Ishikawa (cell line): ENCODE results near the gene SETBP1.

Source experiments
- CREB1 ChIP-seq: IDR thresholded peaks from 2 replicates; pipeline ENCODE4 v1.6.1; 2012; ENCODE audit warnings: low read depth
- EP300 ChIP-seq: IDR thresholded peaks from 2 replicates; pipeline ENCODE4 v1.6.1; 2012; ENCODE audit warnings: borderline replicate concordance
- RAD21 ChIP-seq: IDR thresholded peaks from 2 replicates; pipeline ENCODE4 v1.6.1; 2012; ENCODE audit warnings: low read depth
- TAF1 ChIP-seq: IDR thresholded peaks from 2 replicates; pipeline ENCODE4 v1.6.1; 2012; ENCODE audit warnings: low read depth, mild to moderate bottlenecking
- TF ChIP-seq, protein P1 (sequence below): IDR thresholded peaks from 2 replicates; pipeline ENCODE4 v1.6.1; 2012
- TF ChIP-seq, protein P2 (sequence below): IDR thresholded peaks from 2 replicates; pipeline ENCODE4 v1.6.1; 2012

DNA sequence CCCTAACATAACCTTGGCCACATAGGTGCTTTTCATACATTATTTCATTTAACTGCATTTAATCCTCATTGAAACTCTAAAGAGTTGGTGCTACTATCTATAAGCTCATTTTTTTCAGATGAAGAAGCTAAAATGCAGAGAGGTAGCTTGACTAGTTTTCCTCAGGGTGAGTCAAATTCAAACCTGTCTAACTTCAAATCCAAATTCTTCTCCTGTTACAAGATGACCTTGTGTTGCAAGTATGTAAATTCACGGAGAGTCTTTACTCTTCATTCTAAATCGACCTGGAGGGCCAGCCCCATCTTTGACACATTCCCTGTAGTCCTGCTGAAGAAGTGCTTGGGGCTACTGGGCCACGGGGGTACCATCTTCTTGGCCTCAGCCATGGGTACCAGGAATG is 8.2 kb upstream of the SETBP1 start:
- TF ChIP-seq, protein P1, sequence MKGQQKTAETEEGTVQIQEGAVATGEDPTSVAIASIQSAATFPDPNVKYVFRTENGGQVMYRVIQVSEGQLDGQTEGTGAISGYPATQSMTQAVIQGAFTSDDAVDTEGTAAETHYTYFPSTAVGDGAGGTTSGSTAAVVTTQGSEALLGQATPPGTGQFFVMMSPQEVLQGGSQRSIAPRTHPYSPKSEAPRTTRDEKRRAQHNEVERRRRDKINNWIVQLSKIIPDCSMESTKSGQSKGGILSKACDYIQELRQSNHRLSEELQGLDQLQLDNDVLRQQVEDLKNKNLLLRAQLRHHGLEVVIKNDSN: no peak
- TF ChIP-seq EP300: no peak
- TF ChIP-seq, protein P2, sequence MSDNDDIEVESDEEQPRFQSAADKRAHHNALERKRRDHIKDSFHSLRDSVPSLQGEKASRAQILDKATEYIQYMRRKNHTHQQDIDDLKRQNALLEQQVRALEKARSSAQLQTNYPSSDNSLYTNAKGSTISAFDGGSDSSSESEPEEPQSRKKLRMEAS: no peak
- TF ChIP-seq RAD21: no peak
- no peak for TF ChIP-seq TAF1
- no peak for TF ChIP-seq CREB1
